Measurements from ENCODE around the gene SIRT6.

DNA sequence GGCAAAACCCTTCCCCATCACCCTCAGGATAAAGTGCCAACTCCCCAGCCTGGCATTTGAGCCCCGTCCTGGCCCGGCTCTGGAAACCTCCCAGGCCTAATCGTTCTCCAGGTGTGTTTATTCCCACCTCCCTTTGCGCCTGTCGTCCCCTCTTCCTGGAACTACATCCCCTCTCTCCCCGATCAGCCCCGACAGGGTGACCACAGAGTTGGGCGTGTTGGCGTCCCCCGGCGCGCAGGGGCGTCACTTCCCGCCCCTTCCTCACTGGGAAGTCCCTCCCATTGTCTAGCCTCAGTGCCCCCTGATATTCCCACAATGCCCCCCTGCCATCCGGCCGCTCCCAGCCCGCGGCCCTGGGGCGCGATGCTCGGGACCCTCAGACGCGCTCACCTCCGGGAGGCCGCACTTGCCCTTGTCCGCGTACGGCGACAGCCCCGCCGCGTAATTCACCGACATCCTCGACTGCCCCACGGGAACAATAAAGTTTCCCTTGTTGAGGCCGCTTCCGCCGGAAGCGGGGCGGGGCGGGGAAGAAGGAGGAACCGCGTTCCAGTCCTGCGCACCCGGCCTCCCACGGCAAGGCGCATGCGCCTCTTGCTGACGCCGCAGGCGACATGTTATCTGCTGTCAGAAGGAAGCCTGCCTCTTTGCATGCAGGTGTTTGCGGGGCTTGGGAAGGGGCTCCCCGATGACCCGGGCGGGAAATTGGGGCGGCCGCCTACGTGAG is at the start of gene SIRT6, which contains the start of gene ANKRD24:
- TF ChIP-seq CTCF (IDR thresholded peaks at IDR 0.05): no peak
- TF ChIP-seq POLR2A (IDR thresholded peaks at IDR 0.05): no peak

Measured in lower leg skin (tissue), 3 donors.